ENCODE measurements around the gene POLR1A.

Gene POLR1A

GRCh38 chr2:86105252-86105968 lies at the start of gene POLR1A:
Gene POLR1A (minus strand): TSS chr2:86105886. CDS start chr2:86105776, 110 bp downstream.
- DNase-seq (ENCODE audit: low spot score): peak; percentile 44

- DNase-seq (ENCODE audit: low spot score): no peak
Observed at GRCh38 chr2:86150502-86150901, 44.8 kb upstream of the POLR1A start.

- DNase-seq (ENCODE audit: low spot score): no peak
Observed at GRCh38 chr2:86147793-86148192, 42.1 kb upstream of the POLR1A start.

GRCh38 chr2:86143926-86144685 lies 38.4 kb upstream of the POLR1A start:
- DNase-seq (ENCODE audit: low spot score): no peak

GRCh38 chr2:86143307-86143706 lies 37.6 kb upstream of the POLR1A start:
- DNase-seq (ENCODE audit: low spot score): no peak

- DNase-seq (ENCODE audit: low spot score): no peak
Observed at GRCh38 chr2:86142436-86143257, 37.0 kb upstream of the POLR1A start.

- no peak for DNase-seq (ENCODE audit: low spot score)
Observed at GRCh38 chr2:86140969-86141392, 35.3 kb upstream of the POLR1A start.

- DNase-seq (ENCODE audit: low spot score): no peak
Observed at GRCh38 chr2:86139981-86140380, 34.3 kb upstream of the POLR1A start.

GRCh38 chr2:86138736-86139625 lies 33.3 kb upstream of the POLR1A start:
- DNase-seq (ENCODE audit: low spot score): no peak

GRCh38 chr2:86136141-86136540 lies 30.5 kb upstream of the POLR1A start:
- no peak for DNase-seq (ENCODE audit: low spot score)

- no peak for DNase-seq (ENCODE audit: low spot score)
Observed at GRCh38 chr2:86135653-86136052, 30.0 kb upstream of the POLR1A start.

- no peak for DNase-seq (ENCODE audit: low spot score)
Observed at GRCh38 chr2:86134709-86135108, 29.0 kb upstream of the POLR1A start.

- DNase-seq (ENCODE audit: low spot score): no peak
Observed at GRCh38 chr2:86124683-86125082, 19.0 kb upstream of the POLR1A start.

GRCh38 chr2:86123328-86123925 lies 17.7 kb upstream of the POLR1A start:
- no peak for DNase-seq (ENCODE audit: low spot score)

GRCh38 chr2:86118130-86118529 lies 12.4 kb upstream of the POLR1A start:
- no peak for DNase-seq (ENCODE audit: low spot score)

GRCh38 chr2:86107031-86107430 lies 1.3 kb upstream of the POLR1A start:
- no peak for DNase-seq (ENCODE audit: low spot score)

GRCh38 chr2:86105969-86106945 lies 571 bp upstream of the POLR1A start, which contains the start of gene PTCD3:
Gene PTCD3 (plus strand): TSS chr2:86106235. CDS start chr2:86106248, 13 bp downstream.
- DNase-seq (ENCODE audit: low spot score): peak; percentile 67

- no peak for DNase-seq (ENCODE audit: low spot score)
Observed at GRCh38 chr2:86102157-86102556, 3.5 kb downstream of the POLR1A start.

GRCh38 chr2:86097913-86098312 lies 7.8 kb downstream of the POLR1A start:
- DNase-seq (ENCODE audit: low spot score): no peak
